ENCODE data around the gene TNRC6C.
A peak's percentile ranks its signal among the peaks of the same experiment; 100 is the strongest.
"Not testable (repeated sequence)": the region's sequence is repeated elsewhere in the genome, so short reads cannot be mapped to it uniquely, and the experiment has no call there.

The TNRC6C gene

DNA sequence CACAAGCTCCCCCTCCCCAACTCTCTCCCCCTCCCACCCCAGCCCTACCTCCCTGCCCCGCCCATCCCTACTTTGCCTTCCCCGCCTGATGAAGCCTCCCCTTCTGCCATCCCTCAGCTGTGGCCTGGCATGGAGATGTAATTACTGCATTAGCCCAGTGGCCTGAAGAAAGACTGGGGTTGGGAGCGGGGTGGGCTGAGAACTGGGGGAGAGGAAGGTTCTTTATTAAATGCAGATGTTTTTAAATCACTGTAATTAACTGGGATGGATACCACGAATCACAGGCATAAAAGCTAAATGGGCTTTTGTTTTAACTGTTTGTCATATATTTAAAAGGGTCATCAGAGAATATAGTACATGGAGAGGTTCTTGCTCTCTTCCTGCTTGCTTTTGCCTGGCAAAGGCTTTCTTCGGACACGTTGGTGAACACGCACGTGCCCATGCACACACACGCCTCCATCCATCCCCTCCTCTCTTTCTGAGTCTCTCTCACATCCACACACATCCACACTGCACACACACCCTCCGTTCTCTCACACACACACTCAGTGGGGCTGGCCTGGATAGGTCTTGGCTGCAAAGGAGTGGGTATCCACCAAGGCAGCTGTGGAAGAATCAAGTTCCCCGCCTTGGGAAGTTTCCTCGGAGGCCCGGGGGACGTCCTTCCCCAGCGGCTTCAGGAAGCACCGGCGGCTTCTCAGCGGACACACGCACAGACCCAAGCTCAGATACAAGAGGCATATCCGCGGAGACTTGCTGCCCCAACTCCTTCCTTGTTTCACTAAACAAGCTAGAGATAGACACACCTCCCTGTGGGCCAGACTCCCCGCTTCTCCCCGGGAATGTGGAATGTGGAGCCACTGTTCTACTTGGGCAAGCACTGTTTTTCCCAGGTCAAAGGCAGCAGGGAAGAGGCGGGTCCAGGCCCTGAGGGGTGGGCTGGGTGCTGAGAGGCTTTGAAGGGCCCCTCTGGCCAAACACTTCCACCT is 27.4 kb upstream of the TNRC6C start:
- no peak for DNase-seq

DNA sequence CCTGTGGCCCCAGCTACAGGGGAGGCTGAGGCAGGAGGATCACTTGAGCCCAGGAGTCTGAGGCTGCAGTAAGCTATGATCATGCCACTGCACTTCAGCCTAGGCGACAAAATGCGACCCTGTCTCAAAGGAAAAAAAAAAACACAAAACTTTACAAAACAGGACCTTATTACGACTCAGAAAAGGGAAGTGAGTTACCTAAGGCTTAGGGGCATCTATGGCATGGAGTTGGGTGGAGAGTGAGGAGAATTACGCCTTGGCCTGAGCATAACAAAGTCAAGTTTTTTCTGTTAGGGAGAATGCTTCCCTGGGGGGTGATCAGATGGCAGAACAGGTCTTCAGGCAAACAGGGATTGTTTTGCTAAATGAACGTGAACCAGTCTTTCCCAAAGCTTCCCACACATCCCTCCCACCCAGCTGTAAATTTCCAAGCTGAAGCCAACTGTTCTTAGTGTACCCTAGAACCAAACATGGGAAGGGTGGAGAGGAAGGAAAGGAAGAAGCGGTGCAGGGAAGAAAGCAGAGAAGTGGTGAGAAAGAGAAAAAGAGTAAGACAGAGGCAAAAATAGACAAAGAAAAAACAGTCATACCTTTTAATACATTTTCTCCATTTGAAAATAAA is 24.6 kb upstream of the TNRC6C start:
- no peak for DNase-seq

DNA sequence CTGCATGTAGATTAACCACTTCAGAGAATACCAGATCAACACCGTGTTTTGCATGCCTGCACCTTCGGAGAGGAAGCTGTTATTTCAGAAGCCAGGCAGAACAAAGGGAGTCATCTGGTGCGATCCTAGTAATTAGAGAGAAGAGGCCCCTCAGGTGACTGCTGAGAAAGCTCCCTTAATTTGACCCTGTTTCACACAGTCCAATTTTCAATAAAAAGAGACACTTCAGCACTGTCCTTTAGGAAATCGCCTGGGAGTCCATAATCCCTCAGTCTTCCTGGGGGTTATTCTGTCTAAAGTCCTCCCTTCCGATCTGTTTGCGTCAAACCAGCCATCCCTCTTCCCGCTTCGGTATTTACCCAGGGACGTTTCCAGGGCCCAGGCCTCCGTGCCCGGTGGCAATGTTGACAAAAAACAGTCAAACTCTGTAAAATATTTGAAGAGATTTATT is 23.4 kb upstream of the TNRC6C start:
- DNase-seq, result no peak

DNA sequence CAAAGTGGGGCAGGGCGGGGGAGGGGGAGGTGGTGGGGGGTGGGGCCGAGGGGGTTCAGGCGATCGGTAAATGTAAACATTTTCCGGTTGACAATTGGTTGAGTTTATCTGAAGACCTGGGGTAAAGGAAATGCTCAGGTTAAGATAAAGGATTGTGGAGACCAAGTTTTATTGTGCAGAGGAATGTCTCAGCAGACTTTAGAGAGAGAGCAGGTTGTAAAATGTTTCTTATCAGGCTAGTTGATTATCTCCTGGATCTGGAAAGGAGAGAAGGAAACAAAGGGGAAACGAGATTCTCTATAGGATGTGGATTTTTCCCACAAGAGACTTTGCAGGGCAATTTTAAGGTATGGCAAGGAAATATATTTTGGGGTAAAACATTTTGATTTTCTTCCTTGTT is 22.8 kb upstream of the TNRC6C start:
- not testable (repeated sequence) for DNase-seq

DNA sequence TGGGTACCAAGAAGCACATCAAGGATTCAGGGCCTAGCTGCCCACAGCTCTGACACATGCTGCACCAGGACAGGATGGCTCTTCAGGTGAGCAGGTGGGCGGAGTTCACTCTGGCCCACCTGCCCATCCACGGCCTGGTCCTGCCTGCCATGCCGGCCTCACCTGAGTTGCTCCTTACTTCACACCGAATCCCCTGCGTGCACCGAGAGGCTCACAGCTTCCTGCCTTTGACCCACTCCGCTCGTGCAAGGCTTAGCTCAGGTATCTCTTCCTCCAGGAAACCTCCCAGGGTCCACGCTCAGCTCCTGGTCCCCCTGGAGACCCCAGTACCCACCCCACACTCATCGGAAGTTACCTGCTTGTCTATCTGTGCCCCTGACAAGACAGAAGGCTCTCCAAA is 21.6 kb upstream of the TNRC6C start:
- no peak for DNase-seq

DNA sequence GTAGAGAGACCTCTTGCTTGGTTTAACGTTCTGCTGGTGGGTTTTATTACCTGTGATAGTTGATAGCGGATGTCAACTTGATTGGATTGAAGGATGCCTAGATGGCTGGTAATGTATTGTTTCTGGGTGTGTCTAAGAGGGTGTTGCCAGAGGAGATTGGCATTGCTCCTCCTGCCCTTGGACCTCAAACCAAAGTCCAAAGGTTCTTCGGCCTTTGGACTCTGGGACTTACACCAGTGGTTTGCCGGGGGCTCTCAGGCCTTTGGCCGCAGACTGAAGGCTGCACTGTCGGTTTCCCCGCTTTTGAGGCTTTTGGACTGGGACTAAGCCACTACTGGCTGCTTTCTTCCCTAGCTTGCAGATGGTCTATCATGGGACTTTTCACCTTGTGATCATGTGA is 17.5 kb upstream of the TNRC6C start:
- no peak for DNase-seq

DNA sequence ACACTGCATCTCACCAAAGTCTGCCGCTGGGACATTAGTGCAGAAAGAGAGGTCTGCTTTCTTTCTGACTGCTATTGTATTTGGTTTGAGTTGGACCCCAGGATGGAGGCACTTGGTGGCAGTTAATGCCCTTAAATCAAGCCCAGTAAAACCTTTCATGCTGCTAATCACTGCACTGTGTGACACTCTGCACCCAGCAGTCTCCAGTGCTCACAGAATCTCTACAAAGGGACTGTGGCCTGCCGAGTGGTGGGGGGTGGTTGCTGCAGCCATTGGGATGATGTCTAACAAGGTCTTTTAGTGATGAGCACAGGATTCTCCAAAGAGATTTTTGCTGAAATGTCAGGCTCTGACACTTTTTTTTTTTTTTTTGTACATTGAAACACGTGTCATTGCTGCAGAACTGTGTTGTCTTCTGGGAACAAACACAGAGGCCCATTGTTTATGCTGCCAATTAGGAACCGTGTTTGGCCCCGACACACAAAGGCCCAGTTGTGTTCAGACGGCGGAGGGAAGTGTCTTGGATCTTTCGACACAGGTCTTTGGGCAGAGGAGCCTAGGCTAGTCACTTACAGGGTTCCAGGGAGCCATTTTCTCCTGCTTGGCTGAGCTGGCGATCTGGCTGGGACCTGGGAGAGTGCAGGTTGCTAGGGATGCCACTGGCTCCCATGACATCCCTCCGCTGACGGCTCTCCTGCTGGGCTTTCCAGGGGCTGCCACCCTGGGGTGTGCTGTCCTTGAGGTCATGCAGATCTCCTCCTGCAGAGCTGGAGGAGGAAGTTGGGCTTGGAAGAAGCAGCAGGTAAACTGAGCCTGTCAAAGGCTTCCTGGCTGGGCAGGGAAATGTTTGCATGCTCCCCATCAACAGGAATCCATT is 16.2 kb upstream of the TNRC6C start:
- peak in 54 of 58 donors; percentile 14 to 95 (median 76) for DNase-seq

DNA sequence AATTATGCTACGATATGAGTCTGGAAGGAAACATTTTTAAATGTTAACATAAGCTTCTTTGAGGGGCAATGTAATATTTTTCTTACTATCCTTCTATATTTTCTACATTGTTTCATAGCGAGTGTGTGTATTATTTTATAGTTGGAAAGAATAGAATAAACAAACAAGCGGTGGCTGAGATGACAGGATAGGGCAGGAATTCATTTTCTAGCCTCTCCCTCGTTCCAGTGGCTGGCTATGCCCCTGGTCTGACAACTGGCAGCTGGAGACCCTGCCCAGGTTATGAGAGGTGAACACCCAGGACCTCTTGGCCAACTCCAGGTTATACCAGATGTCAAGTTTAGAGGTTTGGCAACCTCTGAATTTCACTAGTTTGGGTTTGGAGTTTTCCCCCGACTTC is 14.5 kb upstream of the TNRC6C start:
- DNase-seq, result no peak

DNA sequence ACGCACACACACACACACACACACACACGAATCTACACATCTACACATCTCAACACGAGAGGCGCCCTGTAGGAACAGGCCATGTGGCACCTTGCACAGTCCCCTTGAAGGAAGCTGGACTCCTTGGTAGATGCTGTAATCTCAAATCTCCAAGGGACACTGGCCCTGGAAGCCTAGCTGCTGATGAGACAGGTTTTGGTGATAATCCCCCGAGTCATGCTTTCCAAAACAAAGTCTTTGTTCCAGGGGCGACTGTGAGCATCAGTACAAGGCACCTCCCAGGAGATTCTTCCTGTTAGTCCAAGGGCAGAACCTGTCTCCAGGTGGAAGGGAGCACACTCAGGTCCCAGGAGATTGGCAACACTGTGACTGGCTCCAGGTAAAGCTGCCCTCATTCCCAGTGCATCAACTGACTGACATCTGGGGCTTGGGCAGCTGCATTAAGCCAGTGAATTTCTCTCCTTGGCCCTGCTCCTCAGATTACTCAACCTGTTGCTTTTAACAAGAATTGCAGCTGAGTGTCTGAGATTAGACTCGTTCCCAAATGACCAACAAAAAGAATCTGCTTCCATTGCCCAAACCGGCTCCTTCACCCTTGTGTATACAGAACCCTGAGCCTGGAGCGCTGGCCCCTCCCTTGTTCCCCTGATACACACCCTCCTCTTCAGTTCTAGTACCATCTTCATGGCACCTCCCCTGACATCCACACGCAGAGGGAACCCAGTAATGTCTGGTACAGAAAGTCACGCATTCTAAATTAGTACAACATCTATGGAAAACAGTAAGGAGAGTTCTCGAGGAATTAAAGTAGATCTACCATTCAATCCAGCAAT is 13.9 kb upstream of the TNRC6C start:
- no peak for DNase-seq

DNA sequence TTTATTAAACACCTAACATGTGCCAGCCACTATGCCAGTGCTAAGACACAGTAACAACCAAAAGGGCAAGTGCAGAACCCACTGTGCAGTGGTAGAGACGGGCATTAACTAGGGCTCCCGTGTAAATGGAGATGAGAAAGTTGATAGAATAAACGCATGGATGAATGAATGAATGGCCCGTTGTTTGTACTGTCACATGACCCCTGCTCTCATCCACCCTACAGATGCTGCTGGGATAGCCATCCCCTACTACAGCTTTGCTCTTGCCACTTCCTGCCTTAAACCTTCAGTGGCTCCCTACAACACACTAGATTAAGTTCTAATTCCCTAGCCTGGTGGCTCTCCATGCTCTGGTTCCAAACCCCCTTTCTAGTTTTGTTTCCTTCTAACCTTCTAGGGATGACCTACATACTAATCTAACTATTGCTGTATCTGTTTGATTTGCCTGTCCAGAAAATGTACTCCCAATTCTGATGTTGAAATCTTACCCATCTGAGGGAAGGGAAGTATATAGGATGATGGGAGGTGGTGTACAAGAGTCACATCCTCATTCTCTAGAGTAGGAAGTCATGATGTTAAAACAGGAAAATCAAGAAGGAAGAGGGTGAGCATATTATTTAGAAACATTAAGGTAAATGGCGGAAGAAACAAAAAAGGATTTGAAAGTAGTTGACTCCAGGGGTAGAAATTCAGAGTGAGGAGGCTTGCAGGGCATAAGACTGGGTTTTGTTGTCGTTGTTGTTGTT is 11.4 kb upstream of the TNRC6C start:
- DNase-seq, result no peak

DNA sequence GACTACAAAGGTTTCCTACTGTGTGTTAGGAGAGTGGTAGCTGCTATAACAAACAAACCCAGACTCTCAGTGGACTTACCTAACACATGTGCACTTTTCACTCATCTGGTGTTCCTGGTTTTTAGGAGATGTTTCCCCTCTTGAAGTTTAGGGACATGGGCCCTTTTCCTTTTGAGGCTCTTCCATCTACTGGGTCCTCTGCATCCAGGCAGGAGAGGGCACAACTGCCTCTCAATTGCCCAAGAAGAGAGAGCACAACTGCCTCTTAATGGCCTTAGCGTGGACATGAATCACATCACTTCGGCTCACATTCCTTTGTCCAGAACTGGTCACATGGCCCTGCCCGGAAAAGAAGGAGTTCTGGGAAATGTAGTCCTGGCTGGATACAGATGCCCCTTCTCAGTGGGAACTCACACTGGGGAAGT is 9.8 kb upstream of the TNRC6C start:
- peak in 31 of 58 donors; percentile 4 to 65 (median 36) for DNase-seq

DNA sequence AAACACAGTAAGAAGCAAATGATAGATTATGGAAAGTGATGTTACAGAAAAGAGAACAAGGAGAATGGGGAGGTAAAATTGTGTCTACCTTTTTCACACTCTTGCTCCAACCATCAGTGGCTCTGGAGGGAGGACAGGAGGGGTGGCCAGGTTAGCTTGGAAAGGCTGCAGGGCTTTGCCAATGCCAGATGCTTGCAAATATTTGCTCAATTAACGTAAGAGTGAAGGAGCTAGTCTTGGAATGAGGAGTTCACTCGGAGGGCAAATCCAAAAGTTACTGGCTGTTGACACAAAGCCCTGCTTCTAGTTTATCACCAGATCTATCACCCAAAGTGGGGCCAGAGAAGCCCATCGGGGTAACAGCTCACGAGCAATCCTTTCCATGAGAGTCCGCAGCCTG is 7.4 kb upstream of the TNRC6C start:
- DNase-seq, result no peak

DNA sequence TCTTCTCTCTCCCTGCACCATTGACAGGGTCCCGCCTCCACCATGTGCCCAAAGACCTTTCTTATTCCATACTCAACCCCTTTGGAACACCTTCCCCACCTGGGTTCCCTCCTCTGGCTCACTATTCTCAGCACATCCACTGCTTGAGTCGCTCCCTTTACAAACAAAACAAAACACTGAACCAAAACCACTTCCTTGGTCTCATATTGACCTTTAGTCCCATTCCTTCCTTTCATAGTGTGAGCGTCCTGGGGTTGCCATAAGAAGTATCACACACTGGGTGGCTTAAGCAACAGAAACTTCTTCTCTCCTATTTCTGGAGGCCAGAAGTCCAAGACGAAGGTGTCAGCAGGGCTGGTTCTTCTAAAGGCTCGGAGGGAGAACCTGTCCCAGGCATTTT is 6.1 kb upstream of the TNRC6C start:
- no peak for DNase-seq

DNA sequence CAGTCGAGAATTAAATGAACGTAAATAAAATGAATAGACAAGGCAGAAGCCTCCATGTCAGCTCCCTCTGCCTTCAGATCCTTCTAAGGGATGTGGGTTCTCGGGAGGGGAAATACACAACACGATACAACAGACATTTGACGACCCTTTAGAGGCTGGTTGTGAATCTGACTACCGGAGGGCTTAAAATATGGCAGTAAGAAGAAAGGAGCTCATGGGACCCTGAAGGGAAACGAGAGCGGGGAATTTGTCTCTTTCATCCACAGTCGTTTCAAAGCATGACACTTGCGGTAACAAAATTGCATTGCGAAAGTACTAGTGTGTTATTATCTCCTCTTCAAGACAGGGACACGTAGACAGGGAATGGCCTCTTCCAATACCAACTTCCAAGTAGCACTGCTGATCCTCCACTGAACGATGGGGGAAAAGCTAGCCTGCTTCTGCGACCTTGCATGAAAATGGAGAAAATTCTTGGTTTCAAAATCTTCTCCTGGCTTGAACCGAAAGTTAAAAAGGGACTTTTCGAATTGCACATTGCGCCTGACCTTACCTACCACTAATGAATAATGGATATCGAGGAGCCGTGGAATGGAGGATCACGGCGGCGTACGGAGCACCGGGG is 1.2 kb upstream of the TNRC6C start:
- peak in 5 of 58 donors; percentile 43 to 65 (median 43) for DNase-seq

DNA sequence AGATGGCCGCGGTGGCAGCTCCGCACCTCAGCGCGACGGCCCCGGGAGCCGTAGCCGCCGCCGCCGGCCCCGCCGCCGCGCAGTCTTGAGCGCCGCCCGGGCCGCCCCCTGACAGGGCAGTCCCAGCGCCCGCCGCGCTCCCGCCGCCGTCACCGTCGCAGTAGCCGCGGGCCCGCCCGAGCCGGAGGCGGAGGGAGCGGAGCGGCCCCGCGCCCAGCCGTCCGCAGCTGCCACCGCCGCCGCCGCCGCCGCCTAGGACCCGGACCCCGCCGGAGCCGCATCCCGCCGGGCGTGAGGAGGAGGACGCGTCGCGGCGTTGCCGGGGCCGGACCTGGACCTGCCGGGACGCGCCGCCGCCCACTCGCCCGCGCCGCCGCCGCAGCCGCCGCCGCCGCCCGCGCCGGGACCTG is 218 bp downstream of the TNRC6C start:
- peak in 1 of 58 donors; percentile 72 for DNase-seq

DNA sequence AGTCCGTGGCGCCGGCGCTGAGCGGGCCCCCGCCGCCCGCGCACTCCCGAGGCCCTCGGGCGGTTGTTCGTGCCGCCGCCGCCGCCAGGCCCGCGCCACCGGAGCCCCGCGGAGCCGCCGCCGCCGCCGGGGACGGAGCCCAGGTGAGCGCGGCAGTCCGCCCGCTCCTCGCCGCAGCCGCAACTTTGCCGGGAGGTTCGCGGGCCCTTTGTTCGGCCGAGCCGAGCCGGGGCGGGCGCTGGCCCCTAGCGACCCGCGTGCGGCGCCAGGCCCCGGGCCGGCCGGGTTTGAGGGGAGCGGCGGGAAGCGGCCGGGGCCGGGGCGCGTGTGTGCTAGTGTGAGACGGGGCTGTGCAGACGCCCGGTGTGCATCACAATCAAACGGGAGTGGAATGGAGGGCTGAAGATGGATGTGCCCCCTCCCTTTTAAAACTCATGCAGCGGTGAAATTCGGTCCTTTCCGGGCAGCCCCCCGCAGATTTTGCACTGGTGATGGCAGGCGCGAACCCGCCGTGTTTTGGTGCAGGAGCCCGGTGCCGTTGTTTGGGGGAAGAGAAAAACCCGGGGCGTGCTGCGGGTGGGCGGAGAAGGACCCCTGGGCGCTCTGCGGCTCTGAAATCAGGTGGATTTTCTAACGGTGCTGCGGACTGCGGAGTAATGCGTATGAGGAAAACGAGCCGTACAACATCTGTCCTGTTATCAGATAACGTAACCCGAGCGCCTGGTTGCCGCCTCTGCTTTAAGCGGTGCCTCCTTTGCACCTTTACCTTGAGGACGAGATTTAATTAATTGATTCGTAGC is 823 bp downstream of the TNRC6C start:
- DNase-seq, result peak in 9 of 58 donors; percentile 15 to 53 (median 28)

DNA sequence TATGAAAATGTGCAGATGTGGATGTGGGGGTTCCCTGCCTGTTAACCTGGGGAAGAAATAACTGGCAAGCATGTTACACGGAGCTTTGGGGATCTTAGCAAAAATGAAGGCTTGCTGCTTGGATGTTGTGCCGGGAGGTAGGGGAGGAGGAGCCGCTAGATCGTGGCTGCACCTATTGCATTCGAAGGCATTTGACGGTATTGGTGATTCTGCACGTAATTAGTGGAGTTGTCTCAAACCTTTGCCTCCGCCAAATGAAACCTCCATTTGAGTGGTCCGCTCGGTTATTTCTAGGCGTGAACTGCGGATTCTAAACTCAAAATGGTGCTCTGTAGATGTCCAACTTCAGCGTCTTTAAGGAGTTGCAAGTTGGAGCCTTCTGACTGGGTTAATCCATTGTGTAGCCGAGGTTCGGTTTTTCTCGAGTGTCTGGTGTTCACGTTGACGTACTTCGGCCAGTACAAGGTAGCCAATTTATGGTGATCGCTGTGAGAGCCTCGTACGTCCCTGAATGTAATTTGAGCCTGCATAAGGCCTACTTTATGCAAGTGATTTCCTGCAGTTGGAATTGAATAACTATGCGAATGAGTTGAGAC is 1.5 kb downstream of the TNRC6C start:
- peak in 17 of 58 donors; percentile 15 to 56 (median 24) for DNase-seq

DNA sequence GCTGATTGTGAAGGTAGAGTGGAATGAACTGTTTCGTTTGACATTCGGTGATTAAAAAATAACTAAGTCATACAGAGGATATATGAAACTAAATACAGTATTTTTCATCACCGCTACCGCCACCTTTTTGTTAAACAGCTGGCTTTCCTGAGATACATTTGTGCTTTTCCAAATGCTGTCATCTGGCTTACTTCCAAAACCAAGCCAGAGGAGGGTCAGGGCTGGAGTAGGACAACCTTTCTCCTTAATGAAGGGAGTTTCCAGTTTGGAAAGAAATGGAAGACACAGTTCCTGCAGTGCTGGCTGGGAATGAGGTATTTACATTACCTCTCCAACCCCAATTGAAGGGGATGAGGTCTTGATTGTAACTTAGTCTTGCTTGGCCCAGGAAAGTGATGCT is 3.2 kb downstream of the TNRC6C start:
- DNase-seq, result no peak
